GM12878 (cell line): ENCODE data around the gene RAD51AP1. TPM values are rescaled to one million over a fixed set of nuclear protein-coding genes. Genes with fewer than 3 reads are reported as not detected.
A peak's percentile ranks its signal among the peaks of the same experiment; 100 is the strongest.

Source experiments
- CHD1 ChIP-seq: IDR thresholded peaks from 2 replicates; pipeline ENCODE4 v1.6.1; 2012; ENCODE audit warnings: low read depth, low read length, improper control_type of control experiment
- CHD2 ChIP-seq: IDR thresholded peaks from 2 replicates; pipeline ENCODE4 v1.6.1; 2011; ENCODE audit warnings: low read depth, low read length, improper control_type of control experiment, borderline replicate concordance
- EZH2 ChIP-seq: IDR thresholded peaks from 2 replicates; pipeline ENCODE4 v1.6.1; 2012; ENCODE audit warnings: low read depth, mild to moderate bottlenecking, control low read depth, inconsistent platforms, low read length, borderline replicate concordance; ENCODE audit not compliant: control insufficient read depth
- GATAD2B ChIP-seq: fragments of 450-650 bp; conservative IDR thresholded peaks from 2 replicates; pipeline ENCODE4 v1.6.1; 2017; ENCODE audit warnings: low read depth, mild to moderate bottlenecking, moderate library complexity
- IKZF2 ChIP-seq, 2 experiments: fragments of 450-650 bp; IDR thresholded peaks; 2 replicates each; pipeline ENCODE4 v1.6.1; 2017; ENCODE audit warnings: mild to moderate bottlenecking in 2 of 2, moderate library complexity in 2 of 2
- KLF5 ChIP-seq: fragments of 450-650 bp; IDR thresholded peaks from 2 replicates; pipeline ENCODE4 v1.6.1; 2014; ENCODE audit warnings: mild to moderate bottlenecking; ENCODE audit not compliant: partially characterized antibody
- MAX ChIP-seq: IDR thresholded peaks from 2 replicates; pipeline ENCODE4 v1.6.1; 2012; ENCODE audit warnings: low read depth, low read length, improper control_type of control experiment
- MEF2A ChIP-seq: IDR thresholded peaks from 2 replicates; pipeline ENCODE4 v1.6.1; 2011; ENCODE audit warnings: low read depth, mild to moderate bottlenecking, low read length, moderate library complexity; ENCODE audit not compliant: insufficient read depth
- NR2C2 ChIP-seq: IDR thresholded peaks from 2 replicates; pipeline ENCODE4 v1.6.1; 2011; ENCODE audit warnings: borderline replicate concordance, low read depth; ENCODE audit not compliant: control insufficient read depth, insufficient read length
- POLR2A ChIP-seq: IDR thresholded peaks from 2 replicates; pipeline ENCODE4 v1.6.1; 2011; ENCODE audit warnings: low read depth, mild to moderate bottlenecking, low read length
- RELA ChIP-seq: fragments of 450-650 bp; IDR thresholded peaks from 2 replicates; pipeline ENCODE4 v1.8.0; 2014; ENCODE audit warnings: borderline replicate concordance; ENCODE audit not compliant: partially characterized antibody
- SRF ChIP-seq, 2 experiments: IDR thresholded peaks; 2 replicates each; pipeline ENCODE4 v1.6.1; 2011; ENCODE audit warnings: low read depth in 2 of 2, low read length in 2 of 2, mild to moderate bottlenecking in 1 of 2, moderate library complexity in 1 of 2
- USF1 ChIP-seq: IDR thresholded peaks from 2 replicates; pipeline ENCODE4 v1.6.1; 2011; ENCODE audit warnings: borderline replicate concordance, low read depth, mild to moderate bottlenecking, moderate library complexity, mixed read lengths, low read length; ENCODE audit not compliant: insufficient read depth; ENCODE audit errors: extremely low read length
- WRNIP1 ChIP-seq: IDR thresholded peaks from 2 replicates; pipeline ENCODE4 v1.6.1; 2011; ENCODE audit warnings: low read depth, low read length, improper control_type of control experiment, borderline replicate concordance
- polyA plus RNA-seq, 11 experiments: library from polyadenylated mRNA; depleted of rRNA in 4 of 11; unstranded in 6 of 11; stranded (reverse) in 5 of 11; fragments of >200 nt; fragmentation: Nextera tagmentation in 4 of 11; fragmentation: Illumina TruSeq in 1 of 11; extraction: Ambion mirVana in 4 of 11; extraction: Trizol in 1 of 11; gene quantifications; 1 replicate in 1 of 11; 2 replicates in 10 of 11; pipeline versions ENCODE4 v1.2.1 to v1.2.3, GENCODE V29; 2011 to 2016; ENCODE audit warnings: inconsistent platforms in 2 of 11, missing spikeins in 2 of 11, low read depth in 1 of 11
- total RNA-seq, 4 experiments: library from RNA; depleted of rRNA in 3 of 4; stranded (reverse); fragments of >200 nt in 3 of 4; fragmentation: Illumina TruSeq in 1 of 4; extraction: Trizol in 1 of 4; gene quantifications; 2 replicates each; pipeline versions ENCODE4 v1.2.1 to v1.2.3, GENCODE V29; 2013 to 2021
- TF ChIP-seq, protein P1 (sequence below): fragments of 450-650 bp; IDR thresholded peaks from 2 replicates; pipeline ENCODE4 v1.6.1; 2017; ENCODE audit warnings: antibody characterized with exemption, mild to moderate bottlenecking, moderate library complexity
- TF ChIP-seq, protein P2 (sequence below): fragments of 450-650 bp; conservative IDR thresholded peaks from 2 replicates; pipeline ENCODE4 v1.6.1; 2017; ENCODE audit warnings: mild to moderate bottlenecking, moderate library complexity
- TF ChIP-seq, protein P3 (sequence below): IDR thresholded peaks from 2 replicates; pipeline ENCODE4 v1.6.1; 2011; ENCODE audit warnings: low read depth, mild to moderate bottlenecking, low read length, moderate library complexity, borderline replicate concordance; ENCODE audit errors: extremely low read depth
- TF ChIP-seq, protein P4 (sequence below): IDR thresholded peaks from 2 replicates; pipeline ENCODE4 v1.6.1; 2011; ENCODE audit warnings: borderline replicate concordance, low read depth, mild to moderate bottlenecking, moderate library complexity, low read length; ENCODE audit not compliant: insufficient read depth, poor library complexity, severe bottlenecking
- TF ChIP-seq, protein P5 (sequence below): IDR thresholded peaks from 2 replicates; pipeline ENCODE4 v1.6.1; 2012; ENCODE audit warnings: low read length, inconsistent platforms

RAD51AP1 gene
- total and polyA plus RNA-seq, 10 of the 15 experiments (the other 5 are each of a cell fraction or from before 2014, with no cell fraction given): 22.3 to 86.0 (median 50.9) TPM

DNA sequence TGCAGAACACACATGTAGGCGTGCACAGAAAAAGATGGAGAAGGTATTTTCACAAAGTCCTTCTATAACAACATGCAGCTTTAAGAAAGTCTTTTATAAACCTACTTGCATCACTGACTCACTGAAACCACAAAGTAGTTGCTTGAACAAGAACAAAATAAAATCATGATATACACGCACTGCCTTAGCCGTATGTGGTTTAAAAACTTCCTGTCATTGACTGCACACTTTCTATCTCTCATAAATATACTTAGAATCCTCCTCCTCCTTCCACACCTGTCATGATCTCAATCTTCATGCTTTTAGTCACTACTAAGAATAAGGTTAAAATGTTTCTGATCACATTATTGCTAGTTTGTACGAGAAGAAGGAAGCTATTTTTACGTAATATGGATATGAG lies 31.8 kb upstream of the RAD51AP1 start (continued):
- TF ChIP-seq, protein P1, sequence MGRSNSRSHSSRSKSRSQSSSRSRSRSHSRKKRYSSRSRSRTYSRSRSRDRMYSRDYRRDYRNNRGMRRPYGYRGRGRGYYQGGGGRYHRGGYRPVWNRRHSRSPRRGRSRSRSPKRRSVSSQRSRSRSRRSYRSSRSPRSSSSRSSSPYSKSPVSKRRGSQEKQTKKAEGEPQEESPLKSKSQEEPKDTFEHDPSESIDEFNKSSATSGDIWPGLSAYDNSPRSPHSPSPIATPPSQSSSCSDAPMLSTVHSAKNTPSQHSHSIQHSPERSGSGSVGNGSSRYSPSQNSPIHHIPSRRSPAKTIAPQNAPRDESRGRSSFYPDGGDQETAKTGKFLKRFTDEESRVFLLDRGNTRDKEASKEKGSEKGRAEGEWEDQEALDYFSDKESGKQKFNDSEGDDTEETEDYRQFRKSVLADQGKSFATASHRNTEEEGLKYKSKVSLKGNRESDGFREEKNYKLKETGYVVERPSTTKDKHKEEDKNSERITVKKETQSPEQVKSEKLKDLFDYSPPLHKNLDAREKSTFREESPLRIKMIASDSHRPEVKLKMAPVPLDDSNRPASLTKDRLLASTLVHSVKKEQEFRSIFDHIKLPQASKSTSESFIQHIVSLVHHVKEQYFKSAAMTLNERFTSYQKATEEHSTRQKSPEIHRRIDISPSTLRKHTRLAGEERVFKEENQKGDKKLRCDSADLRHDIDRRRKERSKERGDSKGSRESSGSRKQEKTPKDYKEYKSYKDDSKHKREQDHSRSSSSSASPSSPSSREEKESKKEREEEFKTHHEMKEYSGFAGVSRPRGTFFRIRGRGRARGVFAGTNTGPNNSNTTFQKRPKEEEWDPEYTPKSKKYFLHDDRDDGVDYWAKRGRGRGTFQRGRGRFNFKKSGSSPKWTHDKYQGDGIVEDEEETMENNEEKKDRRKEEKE: no peak
- TF ChIP-seq MEF2A: peak; percentile 89
- no peak for TF ChIP-seq POLR2A
- TF ChIP-seq KLF5: no peak
- TF ChIP-seq, protein P2, sequence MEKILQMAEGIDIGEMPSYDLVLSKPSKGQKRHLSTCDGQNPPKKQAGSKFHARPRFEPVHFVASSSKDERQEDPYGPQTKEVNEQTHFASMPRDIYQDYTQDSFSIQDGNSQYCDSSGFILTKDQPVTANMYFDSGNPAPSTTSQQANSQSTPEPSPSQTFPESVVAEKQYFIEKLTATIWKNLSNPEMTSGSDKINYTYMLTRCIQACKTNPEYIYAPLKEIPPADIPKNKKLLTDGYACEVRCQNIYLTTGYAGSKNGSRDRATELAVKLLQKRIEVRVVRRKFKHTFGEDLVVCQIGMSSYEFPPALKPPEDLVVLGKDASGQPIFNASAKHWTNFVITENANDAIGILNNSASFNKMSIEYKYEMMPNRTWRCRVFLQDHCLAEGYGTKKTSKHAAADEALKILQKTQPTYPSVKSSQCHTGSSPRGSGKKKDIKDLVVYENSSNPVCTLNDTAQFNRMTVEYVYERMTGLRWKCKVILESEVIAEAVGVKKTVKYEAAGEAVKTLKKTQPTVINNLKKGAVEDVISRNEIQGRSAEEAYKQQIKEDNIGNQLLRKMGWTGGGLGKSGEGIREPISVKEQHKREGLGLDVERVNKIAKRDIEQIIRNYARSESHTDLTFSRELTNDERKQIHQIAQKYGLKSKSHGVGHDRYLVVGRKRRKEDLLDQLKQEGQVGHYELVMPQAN: no peak
- no peak for TF ChIP-seq CHD1
- no peak for TF ChIP-seq MAX
- TF ChIP-seq NR2C2: no peak
- TF ChIP-seq, protein P3, sequence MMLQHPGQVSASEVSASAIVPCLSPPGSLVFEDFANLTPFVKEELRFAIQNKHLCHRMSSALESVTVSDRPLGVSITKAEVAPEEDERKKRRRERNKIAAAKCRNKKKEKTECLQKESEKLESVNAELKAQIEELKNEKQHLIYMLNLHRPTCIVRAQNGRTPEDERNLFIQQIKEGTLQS: no peak
- no peak for TF ChIP-seq IKZF2 (IDR thresholded peaks at IDR 0.05)
- no peak for TF ChIP-seq EZH2
- TF ChIP-seq GATAD2B: no peak
- TF ChIP-seq SRF (IDR thresholded peaks at IDR 0.05; ENCODE audit: low read depth in 2 of 2, low read length in 2 of 2): no peak
- TF ChIP-seq, protein P4, sequence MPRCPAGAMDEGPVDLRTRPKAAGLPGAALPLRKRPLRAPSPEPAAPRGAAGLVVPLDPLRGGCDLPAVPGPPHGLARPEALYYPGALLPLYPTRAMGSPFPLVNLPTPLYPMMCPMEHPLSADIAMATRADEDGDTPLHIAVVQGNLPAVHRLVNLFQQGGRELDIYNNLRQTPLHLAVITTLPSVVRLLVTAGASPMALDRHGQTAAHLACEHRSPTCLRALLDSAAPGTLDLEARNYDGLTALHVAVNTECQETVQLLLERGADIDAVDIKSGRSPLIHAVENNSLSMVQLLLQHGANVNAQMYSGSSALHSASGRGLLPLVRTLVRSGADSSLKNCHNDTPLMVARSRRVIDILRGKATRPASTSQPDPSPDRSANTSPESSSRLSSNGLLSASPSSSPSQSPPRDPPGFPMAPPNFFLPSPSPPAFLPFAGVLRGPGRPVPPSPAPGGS: no peak
- TF ChIP-seq RELA: no peak
- no peak for TF ChIP-seq USF1
- TF ChIP-seq, protein P5, sequence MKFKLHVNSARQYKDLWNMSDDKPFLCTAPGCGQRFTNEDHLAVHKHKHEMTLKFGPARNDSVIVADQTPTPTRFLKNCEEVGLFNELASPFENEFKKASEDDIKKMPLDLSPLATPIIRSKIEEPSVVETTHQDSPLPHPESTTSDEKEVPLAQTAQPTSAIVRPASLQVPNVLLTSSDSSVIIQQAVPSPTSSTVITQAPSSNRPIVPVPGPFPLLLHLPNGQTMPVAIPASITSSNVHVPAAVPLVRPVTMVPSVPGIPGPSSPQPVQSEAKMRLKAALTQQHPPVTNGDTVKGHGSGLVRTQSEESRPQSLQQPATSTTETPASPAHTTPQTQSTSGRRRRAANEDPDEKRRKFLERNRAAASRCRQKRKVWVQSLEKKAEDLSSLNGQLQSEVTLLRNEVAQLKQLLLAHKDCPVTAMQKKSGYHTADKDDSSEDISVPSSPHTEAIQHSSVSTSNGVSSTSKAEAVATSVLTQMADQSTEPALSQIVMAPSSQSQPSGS: peak; percentile 95
- TF ChIP-seq WRNIP1: no peak
- no peak for TF ChIP-seq CHD2
